HFF-Myc (cell line): ENCODE measurements around the gene SUPT7L.

Experiments used
- DNase-seq: peaks from one replicate; pipeline ENCODE4 v3.0.0-alpha.2; 2011; ENCODE audit warnings: low read depth; ENCODE audit errors: extremely low read depth
- H3K4me3 ChIP-seq: replicated peaks from 2 replicates; pipeline ENCODE4 v1.5.1; 2011; ENCODE audit warnings: low read depth, mild to moderate bottlenecking, control low read depth, low read length
- TF ChIP-seq, protein P1 (sequence below): IDR thresholded peaks from 2 replicates; pipeline ENCODE4 v1.5.1; 2012; ENCODE audit warnings: mild to moderate bottlenecking, low read depth, low read length, control low read depth; ENCODE audit errors: missing control alignments

SUPT7L gene

DNA sequence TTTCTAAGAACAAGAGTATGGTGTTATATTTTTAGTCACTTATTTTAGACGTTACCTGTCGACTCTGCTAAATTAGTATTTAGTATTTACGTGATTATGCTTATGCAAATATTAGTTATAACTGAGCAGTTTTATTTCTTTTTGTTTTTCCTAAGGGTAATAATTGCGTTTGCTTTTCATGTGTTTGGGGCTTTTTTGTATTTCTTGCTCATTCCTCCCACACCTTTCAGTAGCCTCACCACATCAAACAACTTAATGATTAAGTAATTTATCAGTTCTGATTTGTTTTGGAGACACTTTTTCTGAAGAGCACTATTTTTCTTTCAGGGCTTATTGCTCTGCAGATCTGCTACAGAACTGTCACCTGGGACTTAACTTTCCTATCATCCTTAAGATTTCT lies 7.8 kb upstream of the SUPT7L start:
- no peak for DNase-seq
- TF ChIP-seq, protein P1, sequence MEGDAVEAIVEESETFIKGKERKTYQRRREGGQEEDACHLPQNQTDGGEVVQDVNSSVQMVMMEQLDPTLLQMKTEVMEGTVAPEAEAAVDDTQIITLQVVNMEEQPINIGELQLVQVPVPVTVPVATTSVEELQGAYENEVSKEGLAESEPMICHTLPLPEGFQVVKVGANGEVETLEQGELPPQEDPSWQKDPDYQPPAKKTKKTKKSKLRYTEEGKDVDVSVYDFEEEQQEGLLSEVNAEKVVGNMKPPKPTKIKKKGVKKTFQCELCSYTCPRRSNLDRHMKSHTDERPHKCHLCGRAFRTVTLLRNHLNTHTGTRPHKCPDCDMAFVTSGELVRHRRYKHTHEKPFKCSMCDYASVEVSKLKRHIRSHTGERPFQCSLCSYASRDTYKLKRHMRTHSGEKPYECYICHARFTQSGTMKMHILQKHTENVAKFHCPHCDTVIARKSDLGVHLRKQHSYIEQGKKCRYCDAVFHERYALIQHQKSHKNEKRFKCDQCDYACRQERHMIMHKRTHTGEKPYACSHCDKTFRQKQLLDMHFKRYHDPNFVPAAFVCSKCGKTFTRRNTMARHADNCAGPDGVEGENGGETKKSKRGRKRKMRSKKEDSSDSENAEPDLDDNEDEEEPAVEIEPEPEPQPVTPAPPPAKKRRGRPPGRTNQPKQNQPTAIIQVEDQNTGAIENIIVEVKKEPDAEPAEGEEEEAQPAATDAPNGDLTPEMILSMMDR, result no peak
- H3K4me3 ChIP-seq, result no peak overlapping the region

- DNase-seq, result no peak
- TF ChIP-seq, protein P1, result no peak
- H3K4me3 ChIP-seq, result no peak overlapping the region
These were observed 4.0 kb upstream of the SUPT7L start for GRCh38 chr2:27667446-27667845.

DNA sequence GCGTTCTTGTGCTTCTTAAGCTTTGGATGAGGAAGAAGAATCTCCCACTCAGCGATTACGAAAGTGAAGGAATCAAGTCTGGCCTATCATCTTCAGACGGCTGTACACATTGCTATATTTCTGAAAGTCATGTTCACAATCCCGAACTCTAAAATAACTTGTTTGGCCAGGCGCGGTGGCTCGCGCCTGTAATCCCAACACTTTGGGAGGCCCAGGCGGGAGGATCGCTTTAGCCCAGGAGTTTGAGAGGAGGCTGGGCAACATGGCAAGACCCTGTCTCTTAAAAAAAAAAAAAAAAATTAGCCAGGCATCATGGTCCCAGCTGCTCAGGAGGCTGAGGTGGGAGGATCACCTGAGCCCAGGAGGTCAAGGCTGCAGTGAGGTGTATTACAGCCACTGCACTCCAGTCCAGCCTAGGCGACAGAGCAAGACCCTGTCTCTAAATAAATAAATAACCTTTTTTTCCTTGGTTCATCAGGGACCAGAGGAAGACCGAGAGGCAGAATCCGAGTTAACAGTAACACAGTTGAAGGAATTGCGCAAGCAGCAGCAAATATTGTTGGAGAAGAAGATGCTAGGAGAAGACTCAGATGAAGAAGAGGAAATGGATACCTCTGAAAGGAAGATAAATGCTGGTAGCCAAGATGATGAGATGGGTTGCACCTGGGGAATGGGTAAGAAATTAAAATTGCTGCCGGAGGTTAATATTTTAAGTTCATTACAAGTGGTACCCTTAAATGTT lies 1.4 kb upstream of the SUPT7L start:
- DNase-seq, result no peak
- H3K4me3 ChIP-seq, result peak overlapping the region; percentile 92
- TF ChIP-seq, protein P1, result no peak

DNA sequence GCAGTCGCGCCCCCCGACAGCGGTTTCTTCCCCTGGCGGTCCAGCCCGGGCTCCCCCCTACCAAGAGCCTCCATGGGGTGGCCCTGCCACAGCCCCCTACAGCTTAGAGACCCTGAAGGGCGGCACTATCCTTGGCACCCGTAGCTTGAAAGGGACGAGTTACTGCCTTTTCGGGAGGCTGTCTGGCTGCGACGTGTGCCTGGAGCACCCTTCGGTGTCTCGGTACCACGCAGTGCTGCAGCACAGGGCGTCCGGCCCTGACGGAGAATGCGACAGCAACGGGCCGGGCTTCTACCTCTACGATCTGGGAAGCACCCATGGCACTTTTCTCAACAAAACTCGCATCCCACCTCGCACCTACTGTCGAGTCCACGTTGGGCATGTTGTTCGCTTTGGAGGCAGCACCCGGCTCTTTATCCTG lies 750 bp upstream of the SUPT7L start:
- TF ChIP-seq, protein P1, result no peak
- DNase-seq, result no peak
- H3K4me3 ChIP-seq, result peak overlapping the region; percentile 92

- TF ChIP-seq, protein P1, result no peak
- H3K4me3 ChIP-seq, result no peak overlapping the region
- DNase-seq, result no peak
These were observed 2.0 kb downstream of the SUPT7L start for GRCh38 chr2:27661371-27661770.

DNA sequence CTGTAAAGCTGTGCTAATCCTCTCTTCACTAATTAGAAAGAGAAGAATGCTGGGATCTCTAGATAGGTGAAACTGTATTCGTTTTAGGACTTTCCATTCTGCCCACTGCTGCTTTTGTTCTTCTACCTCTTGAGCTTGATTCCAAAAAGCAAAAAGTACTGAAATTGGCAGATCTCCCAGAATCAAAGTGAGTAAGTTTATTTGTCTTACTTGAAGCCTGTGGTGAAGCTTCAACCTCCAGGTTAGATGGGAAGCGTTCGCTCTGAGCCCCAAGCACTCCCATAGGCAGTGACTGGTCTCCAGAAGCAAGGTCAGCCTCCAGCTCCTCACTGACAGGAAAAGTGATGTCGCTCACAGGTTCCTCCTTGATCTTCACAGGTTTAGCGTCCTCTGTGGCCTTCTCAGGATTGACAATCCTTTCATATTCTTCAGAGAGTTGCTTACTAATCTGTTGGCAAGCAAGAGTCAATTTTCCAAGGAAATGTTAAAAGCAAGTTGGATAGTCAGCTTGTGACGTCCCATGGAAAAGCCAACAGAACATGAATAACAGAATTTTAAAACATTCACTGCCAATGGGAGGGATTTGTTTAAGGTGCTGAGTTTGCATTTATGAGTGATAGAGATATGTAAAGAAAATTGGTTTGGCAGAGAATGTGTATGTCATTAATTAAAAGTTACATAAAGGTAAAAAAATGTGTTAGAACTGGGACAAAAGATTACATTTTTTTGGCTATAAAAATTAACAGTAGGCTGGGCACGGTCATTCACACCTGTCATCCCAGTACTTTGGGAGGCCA lies 8.1 kb downstream of the SUPT7L start:
- no peak overlapping the region for H3K4me3 ChIP-seq
- TF ChIP-seq, protein P1, result no peak
- DNase-seq, result no peak
